Measurements from ENCODE around the gene DSP. TPM values are rescaled to one million over a fixed set of nuclear protein-coding genes. Genes with fewer than 3 reads are reported as not detected.

The DSP gene
- total and polyA plus RNA-seq, 10 of the 15 experiments (the other 5 are each of a cell fraction or from before 2014, with no cell fraction given): under 0.01 to 0.36 (median 0.04) TPM; not detected in 4

- TF ChIP-seq ZBTB33 (IDR thresholded peaks at IDR 0.05): no peak
- TF ChIP-seq HDAC6 (IDR thresholded peaks at IDR 0.05; ENCODE audit: unreplicated experiment): no peak
- no peak for TF ChIP-seq KLF5 (IDR thresholded peaks at IDR 0.05; ENCODE audit: partially characterized antibody)
- no peak for TF ChIP-seq CREM (IDR thresholded peaks at IDR 0.05; ENCODE audit: low read depth)
- no peak for TF ChIP-seq MTA3 (IDR thresholded peaks at IDR 0.05; ENCODE audit: borderline replicate concordance, low read length)
- TF ChIP-seq MYC (IDR thresholded peaks at IDR 0.05; ENCODE audit: insufficient read depth, insufficient read length, insufficient replicate concordance, low read length, severe bottlenecking): no peak
- no peak for TF ChIP-seq ZNF207 (IDR thresholded peaks at IDR 0.05; ENCODE audit: borderline replicate concordance)
- no peak for TF ChIP-seq RELA (IDR thresholded peaks at IDR 0.05; ENCODE audit: borderline replicate concordance, partially characterized antibody)
These were observed 8.7 kb upstream of the DSP start (continued) for GRCh38 chr6:7532821-7533220.

- CTCF ChIA-PET: no interaction called here
- Histone ChIP-seq H3K4me1 (ENCODE audit: control insufficient read depth, insufficient read depth, low read length) (no peaks in the 10 kb centered on the region), H3K4me2 (ENCODE audit: control insufficient read depth, insufficient read depth) (no peak overlapping the region), H3K4me3 (no peak overlapping the region), H3K27me3 (replicated peaks in 1 of 2; ENCODE audit: control insufficient read depth in 2 of 2, insufficient read depth in 2 of 2, low read length in 1 of 2) (peaks cover 0 to 2% of the 10 kb centered on the region in 2 experiments; a peak in 1 of 4 replicates), H3K79me2 (ENCODE audit: control insufficient read depth, insufficient read depth, low read length) (no peaks in the 10 kb centered on the region), H2AFZ (ENCODE audit: control insufficient read depth, low read depth, low read length) (no peak overlapping the region), H3K9ac (ENCODE audit: control insufficient read depth, insufficient read depth, low read length) (no peak overlapping the region), H3K27ac (ENCODE audit: control insufficient read depth, insufficient read depth) (no peak overlapping the region), H3K9me3 (replicated peaks; ENCODE audit: control insufficient read depth, insufficient read depth, low read length) (no peaks in the 10 kb centered on the region), H3K36me3 (ENCODE audit: control insufficient read depth in 2 of 2, insufficient read depth in 2 of 2, low read length in 1 of 2) (no peaks in the 10 kb centered on the region), H4K20me1 (ENCODE audit: control insufficient read depth, insufficient read depth) (no peaks in the 10 kb centered on the region)
- no peak for TF ChIP-seq KAT2A (conservative IDR thresholded peaks at IDR 0.05; ENCODE audit: control insufficient read depth, low read depth, low read length)
- TF ChIP-seq ASH2L (IDR thresholded peaks at IDR 0.05; ENCODE audit: borderline replicate concordance, low read depth): no peak
- 52% methylated on average over 5 of the region's 5 CpGs for WGBS (ENCODE audit: insufficient coverage, insufficient replicate concordance, low lambda C conversion rate, missing lambda C conversion rate)
- intact Hi-C loops (cut with micrococcal nuclease; ENCODE audit: unreplicated experiment): no loop called here
- SMC1A ChIA-PET (ENCODE audit: uncharacterized antibody, unreplicated experiment): interaction anchor here (0.7 to 1.6 kb wide), 3 partner anchors 10 to 18 kb away, joined by 3 to 4 read pairs (median 3); no protein-coding TSS in a partner anchor
- in situ Hi-C loops (cut with MboI): no loop called here
- DNase-seq (ENCODE audit: low read depth, low spot score): no peak
- no peak for FAIRE-seq
- BruUV-seq (replicated peaks): no TSS peak
- RAD21 ChIA-PET (ENCODE audit: unreplicated experiment): interaction anchor here (0.6 kb wide), 1 partner anchor 792 kb away, joined by 3 read pairs; no protein-coding TSS in a partner anchor
- no peak for ATAC-seq
- POLR2A ChIA-PET: interaction anchor here (0.6 to 0.7 kb wide), 4 partner anchors 15 to 661 kb away, joined by 3 to 6 read pairs (median 3); no protein-coding TSS in a partner anchor
These were observed 7.3 kb upstream of the DSP start for GRCh38 chr6:7534192-7534591.
